SU-DHL-6 (cell line): Measurements from ENCODE around the gene AFAP1.

Source experiments
- CTCF ChIP-seq: fragments of 200-600 bp; sonication (generic); IDR thresholded peaks from one replicate; pipeline ENCODE4 v1.5.1; 2017; ENCODE audit warnings: antibody characterized with exemption, mild to moderate bottlenecking, low read length, moderate library complexity; ENCODE audit not compliant: insufficient read depth, poor library complexity, severe bottlenecking
- EZH2phosphoT487 ChIP-seq: fragments of 200-600 bp; sonication (generic), shearing (Covaris generic); conservative IDR thresholded peaks from 2 replicates; pipeline ENCODE4 v1.6.1; 2018; ENCODE audit warnings: mild to moderate bottlenecking, antibody characterized with exemption, low read length, moderate library complexity, mixed read lengths

GRCh38 chr4:7862561-7863192 lies 77.0 kb downstream of the AFAP1 start:
- no peak for TF ChIP-seq CTCF
- TF ChIP-seq EZH2phosphoT487, result no peak
